C4-2B (cell line): ENCODE measurements around the gene SHB.

Experiments used
- H3K27ac ChIP-seq: fragments of 450-650 bp; 2 replicates; pipeline ENCODE4 v1.5.1; 2017
- CTCF ChIP-seq: fragments of 450-650 bp; conservative IDR thresholded peaks from 2 replicates; pipeline ENCODE4 v1.5.1; 2017; ENCODE audit warnings: mild to moderate bottlenecking
- ZFX ChIP-seq: fragments of 450-650 bp; IDR thresholded peaks from 2 replicates; pipeline ENCODE4 v1.6.1; 2017

Gene SHB

DNA sequence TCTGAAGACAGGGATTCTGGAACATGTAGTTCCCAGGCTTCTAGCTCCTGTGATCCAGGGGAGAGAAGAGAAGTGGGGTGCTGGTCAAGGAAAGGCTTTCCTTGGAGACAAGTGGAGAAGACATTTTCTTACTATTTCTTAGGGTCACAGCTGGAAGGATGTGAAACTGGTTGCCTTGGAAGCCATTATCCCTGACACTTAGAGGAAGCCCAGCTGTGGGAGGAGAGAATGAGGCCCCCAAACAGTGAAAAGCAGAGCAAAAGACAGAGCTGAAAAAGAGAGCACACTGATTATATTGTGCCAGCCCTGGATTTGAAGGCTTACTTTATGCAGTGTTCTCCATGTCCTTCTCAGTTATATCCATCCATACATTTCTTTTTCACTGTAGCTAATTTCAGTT is 17.5 kb upstream of the SHB start:
- H3K27ac ChIP-seq, result no peak overlapping the region
- TF ChIP-seq ZFX, result no peak
- TF ChIP-seq CTCF, result no peak

- H3K27ac ChIP-seq, result no peak overlapping the region
- TF ChIP-seq CTCF, result no peak
- TF ChIP-seq ZFX, result no peak
These were observed 16.3 kb upstream of the SHB start for GRCh38 chr9:38085308-38085707.

DNA sequence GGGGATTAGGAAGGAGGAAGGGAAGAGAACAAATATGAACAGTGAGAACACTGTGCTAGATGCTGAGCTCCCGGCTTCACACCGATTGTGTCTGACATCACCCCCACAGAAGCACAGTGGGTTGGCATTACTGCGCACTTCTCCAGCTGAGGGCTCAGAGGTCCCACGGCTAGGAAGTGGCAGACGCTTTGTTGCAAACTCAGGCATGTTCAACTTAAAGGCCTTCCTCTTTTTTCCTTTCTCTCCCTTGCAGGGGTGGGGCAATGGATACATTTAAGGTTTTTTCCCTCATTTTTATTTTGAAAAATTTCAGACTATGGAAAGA is 15.5 kb upstream of the SHB start:
- TF ChIP-seq CTCF (no peak), ZFX (no peak)
- no peak overlapping the region for H3K27ac ChIP-seq

- H3K27ac ChIP-seq, result no peak overlapping the region
- no peak for TF ChIP-seq ZFX
- no peak for TF ChIP-seq CTCF
These were observed 15.0 kb upstream of the SHB start for GRCh38 chr9:38083858-38084555.

- no peak overlapping the region for H3K27ac ChIP-seq
- TF ChIP-seq CTCF (no peak), ZFX (no peak)
These were observed 13.6 kb upstream of the SHB start for GRCh38 chr9:38082446-38083287.

DNA sequence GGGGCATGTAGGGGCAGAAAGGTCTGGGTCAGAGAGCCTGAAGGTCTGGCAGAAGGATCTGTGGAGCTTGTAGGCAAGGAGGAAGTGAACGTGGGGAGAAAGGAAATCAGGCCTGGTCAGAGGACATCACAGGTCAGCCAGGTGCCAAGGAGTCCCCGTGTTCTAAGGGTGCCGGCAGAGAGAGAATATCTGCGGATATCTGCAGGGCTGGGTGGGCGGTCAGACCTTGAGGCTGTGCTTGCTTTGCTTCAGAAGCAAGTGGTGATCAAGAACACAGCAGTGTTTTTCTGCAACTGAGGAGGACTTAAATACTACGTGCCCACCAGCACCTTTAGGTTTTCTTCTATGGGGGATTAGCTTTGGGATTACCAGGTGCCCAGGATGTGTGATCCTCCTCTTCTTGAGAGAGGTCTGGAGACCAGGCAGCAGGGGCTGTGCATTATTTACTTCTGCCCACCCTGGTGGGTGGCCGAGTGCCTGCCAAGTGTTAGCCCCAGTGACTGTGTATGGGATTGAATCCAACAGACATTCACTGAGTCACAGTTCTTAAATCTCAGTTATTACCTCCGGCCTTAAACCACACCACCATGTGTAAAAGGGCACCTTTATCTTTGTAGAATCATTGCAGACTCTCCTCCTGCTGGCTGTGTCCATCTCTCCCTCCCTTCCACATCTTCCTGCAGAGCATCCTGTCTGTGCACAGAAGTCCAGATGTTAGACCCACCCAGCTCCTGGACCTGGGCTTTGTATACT is 12.5 kb upstream of the SHB start:
- no peak overlapping the region for H3K27ac ChIP-seq
- TF ChIP-seq CTCF, result no peak
